Tibial artery (tissue), 4 donors: ENCODE results near the gene LRRC27.

Source experiments
- DNase-seq, 2 donors: peaks; one replicate each; pipeline ENCODE4 v3.0.0-alpha.2; 2019
- H3K27ac ChIP-seq, 2 donors: fragments of 200-600 bp; sonication (generic) in 1 of 2; 1 replicate in 1 of 2; 2 replicates in 1 of 2; pipeline ENCODE4 v1.5.1; 2018 to 2019; ENCODE audit warnings: mild to moderate bottlenecking in 1 of 2
- H3K27me3 ChIP-seq, 2 donors: fragments of 200-600 bp; sonication (generic) in 1 of 2; one replicate each; pipeline versions ENCODE4 v1.5.1 to v1.6.0; 2016 to 2019
- H3K36me3 ChIP-seq, 3 donors: fragments of 200-600 bp; sonication (generic) in 2 of 3; one replicate each; pipeline ENCODE4 v1.5.1; 2016 to 2019; ENCODE audit warnings: mild to moderate bottlenecking in 2 of 3
- H3K4me1 ChIP-seq, 4 donors: fragments of 200-600 bp; sonication (generic) in 2 of 4; 1 replicate in 3 of 4; 2 replicates in 1 of 4; pipeline ENCODE4 v1.5.1; 2016 to 2019
- H3K4me3 ChIP-seq, 2 donors: fragments of 200-600 bp; sonication (generic) in 1 of 2; 1 replicate in 1 of 2; 2 replicates in 1 of 2; pipeline ENCODE4 v1.5.1; 2018 to 2019; ENCODE audit warnings: mild to moderate bottlenecking in 2 of 2
- H3K9me3 ChIP-seq, 3 donors: fragments of 200-600 bp; sonication (generic) in 1 of 3; one replicate each; pipeline ENCODE4 v1.5.1; 2016 to 2019
- CTCF ChIP-seq, 2 experiments: fragments of 200-600 bp in 1 of 2; fragments of 450-650 bp in 1 of 2; IDR thresholded peaks; one replicate each; pipeline ENCODE4 v1.5.1; 2017 to 2019; ENCODE audit warnings: antibody characterized with exemption in 2 of 2, mild to moderate bottlenecking in 1 of 2, moderate library complexity in 1 of 2
- intact Hi-C: fragments of 100-400 bp; cut with DNase I; formaldehyde crosslinking; loops from one replicate; pipeline ENCODE4 v1.15.0; 2023; ENCODE audit warnings: low total_unique reads

Gene LRRC27

GRCh38 chr10:132365102-132365501 lies 33.1 kb downstream of the LRRC27 start:
- no peak overlapping the region for H3K4me3 ChIP-seq
- intact Hi-C loops: no loop called here
- peaks cover 24 to 60% (median 25%) of the 10 kb centered on the region in 3 donors for H3K36me3 ChIP-seq

GRCh38 chr10:132366006-132366405 lies 34.0 kb downstream of the LRRC27 start:
- Histone ChIP-seq H3K4me1 (no peaks in the 10 kb centered on the region), H3K27ac (no peak overlapping the region), H3K27me3 (no peaks in the 10 kb centered on the region), H3K4me3 (no peak overlapping the region), H3K36me3 (peaks cover 24 to 60% (median 25%) of the 10 kb centered on the region in 3 donors), H3K9me3 (no peaks in the 10 kb centered on the region)
- TF ChIP-seq CTCF (IDR thresholded peaks at IDR 0.05): no peak
- intact Hi-C loops: no loop called here
- DNase-seq: peak in 1 of 2 donors; percentile 57

More at GRCh38 chr10:132365102-132365501, 33.1 kb downstream of the LRRC27 start:
- peak in 1 of 2 donors; percentile 29 for DNase-seq
- no peak overlapping the region for H3K27ac ChIP-seq
- no peaks in the 10 kb centered on the region for H3K27me3 ChIP-seq
- H3K9me3 ChIP-seq: no peaks in the 10 kb centered on the region
- H3K4me1 ChIP-seq: no peaks in the 10 kb centered on the region
- TF ChIP-seq CTCF (IDR thresholded peaks at IDR 0.05): no peak

- H3K4me3 ChIP-seq: no peak overlapping the region
- DNase-seq: peak in 1 of 2 donors; percentile 50
- no peaks in the 10 kb centered on the region for H3K4me1 ChIP-seq
- no peaks in the 10 kb centered on the region for H3K27me3 ChIP-seq
- no peak overlapping the region for H3K27ac ChIP-seq
- no peaks in the 10 kb centered on the region for H3K9me3 ChIP-seq
- H3K36me3 ChIP-seq: peaks cover 24 to 56% (median 25%) of the 10 kb centered on the region in 3 donors
- no peak for TF ChIP-seq CTCF (IDR thresholded peaks at IDR 0.05)
- intact Hi-C loops: no loop called here
Observed at GRCh38 chr10:132366499-132366898, 34.5 kb downstream of the LRRC27 start.

- H3K9me3 ChIP-seq: no peaks in the 10 kb centered on the region
- H3K27ac ChIP-seq: no peak overlapping the region
- no peaks in the 10 kb centered on the region for H3K27me3 ChIP-seq
- no peaks in the 10 kb centered on the region for H3K4me1 ChIP-seq
- no peak for TF ChIP-seq CTCF (IDR thresholded peaks at IDR 0.05)
- intact Hi-C loops: no loop called here
- H3K4me3 ChIP-seq: no peak overlapping the region
- H3K36me3 ChIP-seq: peaks cover 24 to 39% (median 25%) of the 10 kb centered on the region in 3 donors
- DNase-seq: no peak
Observed at GRCh38 chr10:132368391-132368790, 36.4 kb downstream of the LRRC27 start.

GRCh38 chr10:132368881-132369635 lies 37.1 kb downstream of the LRRC27 start:
- DNase-seq: peak in 1 of 2 donors; percentile 23
- Histone ChIP-seq H3K27ac (no peak overlapping the region), H3K36me3 (peaks cover 24 to 35% (median 25%) of the 10 kb centered on the region in 3 donors), H3K4me1 (no peaks in the 10 kb centered on the region), H3K9me3 (no peaks in the 10 kb centered on the region), H3K4me3 (no peak overlapping the region), H3K27me3 (no peaks in the 10 kb centered on the region)
- intact Hi-C loops: no loop called here
- TF ChIP-seq CTCF (IDR thresholded peaks at IDR 0.05): no peak
